Smooth muscle cell (in vitro differentiated cells): ENCODE results near the gene YWHAQ. TPM values are rescaled to one million over a fixed set of nuclear protein-coding genes. Genes with fewer than 3 reads are reported as not detected.

Source experiments
- DNase-seq: peaks from one replicate; lab custom pipeline; 2025; ENCODE audit not compliant: unreplicated experiment; lab: John Stamatoyannopoulos, UW
- H2AFZ ChIP-seq: fragments of 200-600 bp; sonication (generic); 2 replicates; pipeline ENCODE4 v1.6.0; 2016; ENCODE audit warnings: antibody characterized with exemption, low read depth, mild to moderate bottlenecking
- H3F3A ChIP-seq: fragments of 200-600 bp; sonication (generic); 2 replicates; pipeline ENCODE4 v1.6.0; 2017; ENCODE audit warnings: antibody characterized with exemption, low read depth
- H3K27ac ChIP-seq: fragments of 200-600 bp; sonication (generic); 2 replicates; pipeline ENCODE4 v1.5.1; 2016; ENCODE audit warnings: low read depth, mild to moderate bottlenecking
- H3K27me3 ChIP-seq: fragments of 200-600 bp; sonication (generic); 2 replicates; pipeline ENCODE4 v1.6.1; 2016; ENCODE audit warnings: low read depth, mild to moderate bottlenecking
- H3K36me3 ChIP-seq: fragments of 200-600 bp; sonication (generic); 2 replicates; pipeline ENCODE4 v1.5.1; 2016; ENCODE audit warnings: low read depth
- H3K4me1 ChIP-seq: fragments of 200-600 bp; sonication (generic); 2 replicates; pipeline ENCODE4 v1.5.1; 2016; ENCODE audit warnings: low read depth
- H3K4me2 ChIP-seq: fragments of 200-600 bp; sonication (generic); 2 replicates; pipeline ENCODE4 v1.6.0; 2016; ENCODE audit warnings: mild to moderate bottlenecking
- H3K4me3 ChIP-seq: fragments of 200-600 bp; sonication (generic); 2 replicates; pipeline ENCODE4 v1.5.1; 2016; ENCODE audit warnings: mild to moderate bottlenecking
- H3K79me2 ChIP-seq: fragments of 200-600 bp; sonication (generic); 2 replicates; pipeline ENCODE4 v1.6.0; 2016; ENCODE audit warnings: low read depth, mild to moderate bottlenecking
- H3K9ac ChIP-seq: fragments of 200-600 bp; sonication (generic); 2 replicates; pipeline ENCODE4 v1.6.0; 2016; ENCODE audit warnings: low read depth
- H3K9me3 ChIP-seq: fragments of 200-600 bp; sonication (generic); replicated peaks from 2 replicates; pipeline ENCODE4 v1.5.1; 2016; ENCODE audit warnings: low read depth
- H4K20me1 ChIP-seq: fragments of 200-600 bp; sonication (generic); 2 replicates; pipeline ENCODE4 v1.6.0; 2016; ENCODE audit warnings: low read depth
- WGBS: methylation state at CpG from one replicate; pipeline ENCODE4 v1.1.7; 2016; ENCODE audit warnings: low lambda C conversion rate; 5-methylcytosine and 5-hydroxymethylcytosine counted together
- polyA plus RNA-seq: library from polyadenylated mRNA; unstranded; fragments of >200 nt; fragmentation: Nextera tagmentation; extraction: Ambion mirVana; gene quantifications from 2 replicates; pipeline ENCODE4 v1.2.1, GENCODE V29; 2016
- total RNA-seq: library from RNA; depleted of rRNA; stranded (reverse); fragments of >200 nt; gene quantifications from 2 replicates; pipeline ENCODE4 v1.2.3, GENCODE V29; 2014
- TF ChIP-seq, protein P1 (sequence below): fragments of 200-600 bp; sonication (generic); IDR thresholded peaks from 2 replicates; pipeline ENCODE4 v1.5.1; 2017; ENCODE audit warnings: borderline replicate concordance, mild to moderate bottlenecking, antibody characterized with exemption; ENCODE audit not compliant: insufficient read depth, poor library complexity, severe bottlenecking

The YWHAQ gene
- total and polyA plus RNA-seq, 2 experiments from 2014 or later: 300 to 417 TPM

DNA sequence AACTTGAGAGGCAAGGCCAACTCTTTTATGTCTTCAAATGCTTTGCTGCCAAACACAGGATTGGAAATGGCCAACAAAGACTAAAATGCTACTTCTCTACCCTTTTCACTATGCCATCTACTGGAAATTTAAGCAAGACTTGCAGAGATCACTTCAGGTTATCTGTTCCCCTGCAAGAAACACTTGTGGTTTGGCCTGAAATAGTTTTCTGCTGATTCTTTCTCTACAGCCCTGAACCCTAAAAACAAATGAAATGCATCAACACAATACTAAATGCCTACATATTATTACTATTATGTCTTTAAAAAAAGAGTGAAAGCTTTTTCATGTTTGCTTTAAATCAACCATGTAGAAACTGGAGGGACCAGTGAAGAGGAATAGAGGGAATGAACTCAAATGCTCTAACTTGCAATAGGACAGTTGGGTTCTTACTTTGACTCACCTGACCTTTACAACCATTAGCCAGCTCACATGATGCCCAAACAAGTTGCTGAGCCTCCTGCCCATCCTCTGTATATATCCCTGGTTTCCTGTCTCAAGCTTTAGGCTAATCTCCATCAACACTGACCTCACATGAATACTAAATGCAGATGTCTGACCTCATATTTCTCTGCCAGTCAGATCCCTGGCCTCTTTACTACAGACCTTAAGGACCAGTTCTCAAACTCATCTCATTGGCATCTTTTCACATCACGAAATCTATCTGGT is 57.6 kb downstream of the YWHAQ start:
- no peaks in the 10 kb centered on the region for H4K20me1 ChIP-seq
- peaks cover 8% of the 10 kb centered on the region for H3K4me1 ChIP-seq
- H3K9ac ChIP-seq: no peak overlapping the region
- no peak overlapping the region for H3K27ac ChIP-seq
- no peaks in the 10 kb centered on the region for H3K79me2 ChIP-seq
- DNase-seq: no peak
- H3K4me2 ChIP-seq: peak overlapping the region; percentile 8
- no peak overlapping the region for H3K4me3 ChIP-seq
- 87% methylated on average over 1 of the region's 1 CpG for WGBS
- H3K9me3 ChIP-seq: no peaks in the 10 kb centered on the region
- TF ChIP-seq, protein P1, sequence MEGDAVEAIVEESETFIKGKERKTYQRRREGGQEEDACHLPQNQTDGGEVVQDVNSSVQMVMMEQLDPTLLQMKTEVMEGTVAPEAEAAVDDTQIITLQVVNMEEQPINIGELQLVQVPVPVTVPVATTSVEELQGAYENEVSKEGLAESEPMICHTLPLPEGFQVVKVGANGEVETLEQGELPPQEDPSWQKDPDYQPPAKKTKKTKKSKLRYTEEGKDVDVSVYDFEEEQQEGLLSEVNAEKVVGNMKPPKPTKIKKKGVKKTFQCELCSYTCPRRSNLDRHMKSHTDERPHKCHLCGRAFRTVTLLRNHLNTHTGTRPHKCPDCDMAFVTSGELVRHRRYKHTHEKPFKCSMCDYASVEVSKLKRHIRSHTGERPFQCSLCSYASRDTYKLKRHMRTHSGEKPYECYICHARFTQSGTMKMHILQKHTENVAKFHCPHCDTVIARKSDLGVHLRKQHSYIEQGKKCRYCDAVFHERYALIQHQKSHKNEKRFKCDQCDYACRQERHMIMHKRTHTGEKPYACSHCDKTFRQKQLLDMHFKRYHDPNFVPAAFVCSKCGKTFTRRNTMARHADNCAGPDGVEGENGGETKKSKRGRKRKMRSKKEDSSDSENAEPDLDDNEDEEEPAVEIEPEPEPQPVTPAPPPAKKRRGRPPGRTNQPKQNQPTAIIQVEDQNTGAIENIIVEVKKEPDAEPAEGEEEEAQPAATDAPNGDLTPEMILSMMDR: no peak
- H3K36me3 ChIP-seq: no peaks in the 10 kb centered on the region
- H3F3A ChIP-seq: peaks cover 20% of the 10 kb centered on the region
- H2AFZ ChIP-seq: no peak overlapping the region
- no peaks in the 10 kb centered on the region for H3K27me3 ChIP-seq

DNA sequence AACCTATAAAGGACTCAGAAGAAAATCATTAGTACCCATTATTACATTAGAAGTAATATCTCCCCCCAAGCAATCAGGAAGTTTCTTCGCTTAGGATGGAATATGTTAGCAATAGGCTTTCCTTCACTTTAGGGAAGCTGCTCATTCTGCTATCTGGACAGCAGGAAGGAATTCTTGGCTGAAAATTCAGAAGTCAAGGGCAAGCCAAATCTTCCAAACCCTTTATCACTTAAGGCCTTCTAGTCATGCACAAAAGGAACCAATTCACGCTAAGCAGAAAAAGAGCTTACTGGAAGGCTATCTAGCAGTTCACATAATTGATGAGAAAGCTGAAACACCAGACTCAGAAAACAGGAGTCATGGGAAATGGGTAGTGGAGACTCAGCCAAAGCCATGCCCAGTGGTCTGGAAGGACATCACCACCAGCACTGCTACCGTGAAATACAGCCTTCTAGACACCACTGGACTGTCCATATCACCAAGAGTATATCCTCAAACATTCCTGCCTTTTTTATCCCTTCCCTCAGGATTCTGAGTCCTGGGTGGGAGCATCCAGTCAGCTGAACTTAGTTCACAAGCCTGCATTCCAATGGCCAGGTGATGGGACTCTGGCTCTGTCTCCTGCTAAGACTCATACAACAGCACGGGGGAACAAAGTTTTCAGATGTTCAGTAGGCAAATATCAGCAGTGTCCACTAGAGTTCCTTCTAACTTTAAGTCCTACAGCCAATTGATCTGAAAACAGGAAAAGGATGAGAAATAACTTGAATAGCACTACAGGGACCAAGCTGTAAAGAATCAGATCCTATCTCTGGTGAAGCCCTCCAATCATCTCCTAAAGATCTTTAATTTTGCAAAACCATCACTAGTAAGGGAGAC is 60.4 kb downstream of the YWHAQ start:
- Histone ChIP-seq H4K20me1 (no peaks in the 10 kb centered on the region), H3K79me2 (no peaks in the 10 kb centered on the region), H3K4me3 (no peak overlapping the region), H3K27me3 (no peaks in the 10 kb centered on the region), H3K27ac (no peak overlapping the region), H3K9me3 (no peaks in the 10 kb centered on the region), H2AFZ (no peak overlapping the region), H3K9ac (no peak overlapping the region), H3K4me2 (no peak overlapping the region), H3K36me3 (no peaks in the 10 kb centered on the region), H3F3A (peaks cover 20% of the 10 kb centered on the region), H3K4me1 (peaks cover 8% of the 10 kb centered on the region)
- no peak for DNase-seq
- TF ChIP-seq, protein P1: no peak
- 92% methylated on average over 4 of the region's 4 CpGs for WGBS

DNA sequence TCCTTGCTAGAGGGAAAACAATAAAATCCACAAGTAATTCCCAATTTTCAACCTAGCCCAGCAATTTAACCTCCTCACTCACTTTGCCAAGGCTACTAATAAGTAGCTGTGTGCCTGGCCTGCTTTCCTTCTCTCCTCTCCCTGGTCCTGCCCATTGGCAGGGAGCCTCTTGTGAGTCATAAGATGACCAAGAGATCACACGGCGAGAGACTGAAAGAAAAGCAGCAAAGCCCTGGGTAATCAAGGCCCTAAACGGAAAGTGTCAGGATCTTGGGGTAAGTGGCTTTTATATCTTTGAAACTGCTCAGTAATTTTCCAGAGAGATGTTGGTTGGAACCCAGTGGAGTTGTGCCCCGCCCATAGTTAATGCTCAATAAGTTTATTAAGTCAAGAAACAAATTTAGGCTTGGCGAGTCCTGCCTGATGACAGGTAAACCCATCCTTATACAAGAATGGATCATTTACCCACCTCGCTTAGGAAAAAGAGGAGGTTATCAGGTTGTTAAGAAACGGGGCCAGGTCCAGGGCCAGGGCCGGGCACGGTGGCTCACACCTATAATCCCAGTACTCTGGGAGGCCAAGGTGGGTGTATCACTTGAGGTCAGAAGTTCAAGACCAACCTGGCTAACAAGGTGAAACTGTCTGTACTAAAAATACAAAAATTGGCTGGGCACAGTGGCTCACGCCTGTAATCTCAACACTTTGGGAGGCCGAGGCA is 65.2 kb downstream of the YWHAQ start:
- no peak overlapping the region for H2AFZ ChIP-seq
- no peaks in the 10 kb centered on the region for H3K27me3 ChIP-seq
- WGBS: 67% methylated on average over 11 of the region's 11 CpGs
- peak overlapping the region; percentile 47 for H3K27ac ChIP-seq
- H3F3A ChIP-seq: no peaks in the 10 kb centered on the region
- H3K79me2 ChIP-seq: no peaks in the 10 kb centered on the region
- TF ChIP-seq, protein P1: no peak
- H3K4me3 ChIP-seq: no peak overlapping the region
- peak overlapping the region; percentile 7 for H3K4me2 ChIP-seq
- H3K4me1 ChIP-seq: no peaks in the 10 kb centered on the region
- no peaks in the 10 kb centered on the region for H3K36me3 ChIP-seq
- no peak for DNase-seq
- H3K9me3 ChIP-seq: no peaks in the 10 kb centered on the region
- H4K20me1 ChIP-seq: no peaks in the 10 kb centered on the region
- no peak overlapping the region for H3K9ac ChIP-seq
